SHP77 (cell line): ENCODE measurements around the gene XPR1.
A peak's percentile ranks its signal among the peaks of the same experiment; 100 is the strongest.

Experiments
- DNase-seq, 2 experiments: peaks; one replicate each; lab custom pipeline; 2025; lab: John Stamatoyannopoulos, UW

XPR1 gene

GRCh38 chr1:180916771-180917170 lies 284.9 kb downstream of the XPR1 start:
- no peak for DNase-seq

- DNase-seq: no peak
Measured at GRCh38 chr1:180917306-180918065, 285.7 kb downstream of the XPR1 start.

- DNase-seq: no peak
Measured at GRCh38 chr1:180918519-180918918, 286.7 kb downstream of the XPR1 start.

GRCh38 chr1:180919183-180919700 lies 287.4 kb downstream of the XPR1 start:
- no peak for DNase-seq

- DNase-seq: no peak
Measured at GRCh38 chr1:180920193-180920592, 288.4 kb downstream of the XPR1 start.

GRCh38 chr1:180920702-180921101 lies 288.9 kb downstream of the XPR1 start:
- no peak for DNase-seq

- no peak for DNase-seq
Measured at GRCh38 chr1:180921386-180921785, 289.6 kb downstream of the XPR1 start.

- DNase-seq: no peak
Measured at GRCh38 chr1:180921891-180922630, 290.2 kb downstream of the XPR1 start.

GRCh38 chr1:180922631-180923015 lies 290.8 kb downstream of the XPR1 start:
- DNase-seq: no peak

GRCh38 chr1:180923021-180923841 lies 291.4 kb downstream of the XPR1 start:
- DNase-seq: no peak

- no peak for DNase-seq
Measured at GRCh38 chr1:180923887-180924286, 292.1 kb downstream of the XPR1 start.

GRCh38 chr1:180924939-180925338 lies 293.1 kb downstream of the XPR1 start:
- no peak for DNase-seq

- peak in 1 of 2 experiments; percentile 40 for DNase-seq
Measured at GRCh38 chr1:180925471-180926051, 293.7 kb downstream of the XPR1 start.

- DNase-seq: peak in 1 of 2 experiments; percentile 58
Measured at GRCh38 chr1:180926164-180926981, 294.6 kb downstream of the XPR1 start.

GRCh38 chr1:180927348-180927747 lies 295.5 kb downstream of the XPR1 start:
- DNase-seq: peak; percentile 44 to 60

GRCh38 chr1:180927841-180928240 lies 296.0 kb downstream of the XPR1 start:
- DNase-seq: peak in 1 of 2 experiments; percentile 44

- no peak for DNase-seq
Measured at GRCh38 chr1:180928331-180929230, 296.8 kb downstream of the XPR1 start.

GRCh38 chr1:180929389-180929788 lies 297.6 kb downstream of the XPR1 start:
- DNase-seq: no peak

GRCh38 chr1:180930687-180931086 lies 298.9 kb downstream of the XPR1 start:
- peak; percentile 62 to 66 for DNase-seq

- no peak for DNase-seq
Measured at GRCh38 chr1:180931529-180931928, 299.7 kb downstream of the XPR1 start.
